ENCODE data around the gene TTC23L.
"Not testable (repeated sequence)": the region's sequence is repeated elsewhere in the genome, so short reads cannot be mapped to it uniquely, and the experiment has no call there.

Gene TTC23L, protein sequence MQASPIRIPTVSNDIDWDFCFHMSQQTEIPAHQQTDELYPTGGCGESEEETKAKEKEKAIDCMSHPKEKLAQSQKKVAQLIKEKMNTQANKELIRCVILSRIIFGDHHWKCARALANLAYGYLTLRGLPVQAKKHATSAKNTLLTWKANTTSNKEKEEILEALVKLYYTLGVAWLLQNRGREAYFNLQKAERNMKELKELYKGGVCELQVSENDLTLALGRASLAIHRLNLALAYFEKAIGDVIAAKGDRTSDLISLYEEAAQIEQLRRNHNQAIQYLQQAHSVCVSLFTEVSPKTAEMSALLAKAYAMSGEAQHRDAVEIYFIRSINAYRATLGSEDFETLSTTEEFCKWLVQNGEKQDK

DNA sequence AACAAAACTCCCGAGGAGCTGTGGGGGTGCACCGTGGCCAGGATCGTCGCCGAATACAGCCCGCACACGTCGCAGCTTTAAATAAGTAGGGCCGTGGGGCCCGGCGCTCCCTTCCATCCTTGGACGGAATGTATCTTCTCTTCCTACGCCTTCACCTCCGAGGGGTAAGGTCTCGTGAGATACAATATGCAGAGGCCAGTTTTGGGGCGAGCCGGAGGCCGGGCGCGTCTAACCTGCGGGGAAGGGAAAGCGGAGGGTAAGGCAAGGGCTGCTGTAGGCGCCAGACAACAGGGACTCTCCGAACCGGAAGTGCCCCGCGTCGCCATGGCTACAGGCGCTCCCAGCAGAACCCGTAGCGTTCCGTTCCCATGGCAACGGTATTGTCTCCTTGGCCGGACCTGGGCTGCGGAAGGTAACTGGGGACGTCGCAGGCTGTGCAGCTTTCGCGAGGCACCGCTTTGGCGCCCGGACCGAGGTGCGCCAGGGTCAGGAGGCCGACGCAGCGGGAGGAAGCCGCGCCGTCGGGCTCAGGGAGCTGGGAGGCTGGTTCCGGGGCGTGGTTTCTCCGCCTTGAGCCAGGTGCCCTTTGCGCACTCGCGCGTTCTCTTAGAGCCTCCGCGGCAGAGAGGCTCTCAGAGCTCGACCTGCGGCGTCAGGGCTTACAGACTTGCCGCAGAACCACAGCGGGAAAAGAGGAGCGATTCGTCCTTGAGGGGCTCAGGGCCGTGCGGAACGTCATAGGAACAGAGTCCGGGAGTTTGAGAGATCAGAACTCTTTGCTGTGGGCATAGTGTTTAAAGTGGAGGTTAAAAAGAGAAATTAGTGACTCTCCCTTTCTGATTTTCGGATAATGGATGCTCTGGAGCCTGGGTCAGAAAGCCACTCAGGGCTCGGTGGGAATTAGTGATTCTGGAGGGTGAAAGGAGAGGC is at the start of gene TTC23L:
Gene TTC23L (plus strand): TSS at position 380 of the 930 bp plus-strand sequence. CDS start 1,508 bp downstream, outside the sequence.
- in situ Hi-C loops (cut with MboI; ENCODE audit: low sequenced_read_pairs): no loop called here

DNA sequence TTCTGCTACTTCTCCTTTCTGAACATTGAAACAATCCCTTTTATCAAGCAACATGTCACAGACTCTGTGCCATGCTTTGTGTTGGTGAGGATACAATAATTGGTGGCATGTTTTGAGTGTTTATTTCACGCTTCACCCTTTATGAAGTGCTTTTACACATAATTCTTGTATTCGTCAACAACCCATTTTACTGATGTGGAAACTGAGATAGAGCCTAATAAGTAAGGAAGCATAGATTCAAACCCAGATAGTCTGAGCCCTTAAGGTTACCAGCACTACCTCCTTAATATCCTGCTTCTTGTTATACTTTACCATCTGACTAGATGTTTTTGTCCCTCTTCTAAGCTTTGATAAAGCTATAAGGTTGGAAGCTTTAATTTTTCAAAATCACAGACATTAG is 49.3 kb upstream of the TTC23L start:
- in situ Hi-C loops (cut with MboI; ENCODE audit: low sequenced_read_pairs): no loop called here

DNA sequence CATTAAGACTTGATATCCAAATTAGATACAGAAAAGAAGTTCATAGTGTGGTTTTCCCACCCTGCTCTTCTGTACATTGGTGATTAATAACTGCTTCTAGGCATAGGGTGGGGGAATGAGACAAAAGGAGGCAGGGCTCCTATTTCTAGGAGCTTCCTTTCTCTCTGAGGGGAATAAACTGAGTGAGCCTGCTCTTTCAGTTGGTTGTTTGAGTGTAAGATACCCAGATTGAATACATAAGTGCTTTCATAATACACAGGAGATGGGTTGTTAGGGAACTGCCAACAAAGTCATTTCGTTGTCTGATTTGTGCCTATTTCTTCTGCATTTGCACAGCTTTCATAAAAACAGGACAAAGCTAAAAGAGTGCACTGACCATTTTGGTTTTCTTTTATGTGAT is 48.9 kb upstream of the TTC23L start:
- in situ Hi-C loops (cut with MboI; ENCODE audit: low sequenced_read_pairs): no loop called here

DNA sequence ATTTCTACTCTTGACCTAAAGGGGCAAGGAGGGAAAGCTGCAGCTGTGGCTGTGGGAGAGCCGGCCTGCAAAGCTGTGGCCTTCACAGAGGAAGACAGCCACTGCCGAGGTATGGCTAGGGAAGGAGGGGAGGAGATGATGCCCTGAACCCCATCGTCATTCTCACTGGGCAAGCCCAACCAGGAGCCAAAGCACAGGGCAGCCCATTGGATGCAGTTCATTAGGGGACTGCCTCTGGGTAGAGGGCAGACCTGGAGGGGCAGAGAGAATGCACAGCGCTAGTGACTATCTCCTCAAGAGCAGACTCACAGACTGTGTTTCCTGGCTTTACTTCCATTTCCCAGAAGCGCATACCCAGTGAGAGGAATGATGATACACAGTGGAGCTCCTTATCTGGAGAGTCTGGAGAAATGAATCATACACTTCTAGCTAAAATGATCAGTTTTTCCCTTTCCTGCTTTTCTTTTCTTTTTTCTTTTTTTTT is 47.2 kb upstream of the TTC23L start:
- in situ Hi-C loops (cut with MboI; ENCODE audit: low sequenced_read_pairs): no loop called here

DNA sequence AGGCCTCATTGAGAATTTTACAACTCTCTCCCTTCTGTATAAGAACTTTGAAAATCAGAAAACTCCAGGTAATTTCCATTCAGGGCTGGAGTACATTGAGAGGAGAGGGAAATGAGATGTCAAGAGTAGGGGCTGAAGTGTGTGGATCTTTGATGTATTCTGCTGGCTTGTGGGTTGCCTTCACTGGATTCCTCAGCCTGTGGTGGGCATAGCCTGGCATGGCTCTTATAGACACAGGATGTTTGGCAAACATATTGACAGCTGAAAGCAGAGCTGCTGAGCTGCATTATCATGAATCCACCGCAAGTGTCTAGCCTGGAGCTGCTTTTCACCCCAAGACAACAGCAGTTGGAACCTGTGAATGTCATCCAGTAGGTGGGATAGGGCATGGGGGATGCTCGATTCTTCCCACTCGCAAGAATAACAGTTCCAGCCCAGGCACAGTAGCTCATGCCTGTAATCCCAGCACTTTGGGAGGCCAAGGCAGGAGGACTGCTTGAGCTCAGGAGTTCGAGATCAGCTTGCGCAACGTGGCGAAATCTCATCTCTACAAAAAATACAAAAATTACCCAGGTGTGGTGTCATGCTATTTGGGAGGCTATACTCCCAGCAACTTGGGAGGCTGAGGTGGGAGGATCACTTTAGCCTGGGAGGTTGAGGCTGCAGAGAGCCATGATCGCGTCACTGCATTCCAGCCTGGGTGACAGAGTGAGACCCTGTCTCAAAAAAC is 36.0 kb upstream of the TTC23L start:
- in situ Hi-C loops (cut with MboI; ENCODE audit: low sequenced_read_pairs): no loop called here

DNA sequence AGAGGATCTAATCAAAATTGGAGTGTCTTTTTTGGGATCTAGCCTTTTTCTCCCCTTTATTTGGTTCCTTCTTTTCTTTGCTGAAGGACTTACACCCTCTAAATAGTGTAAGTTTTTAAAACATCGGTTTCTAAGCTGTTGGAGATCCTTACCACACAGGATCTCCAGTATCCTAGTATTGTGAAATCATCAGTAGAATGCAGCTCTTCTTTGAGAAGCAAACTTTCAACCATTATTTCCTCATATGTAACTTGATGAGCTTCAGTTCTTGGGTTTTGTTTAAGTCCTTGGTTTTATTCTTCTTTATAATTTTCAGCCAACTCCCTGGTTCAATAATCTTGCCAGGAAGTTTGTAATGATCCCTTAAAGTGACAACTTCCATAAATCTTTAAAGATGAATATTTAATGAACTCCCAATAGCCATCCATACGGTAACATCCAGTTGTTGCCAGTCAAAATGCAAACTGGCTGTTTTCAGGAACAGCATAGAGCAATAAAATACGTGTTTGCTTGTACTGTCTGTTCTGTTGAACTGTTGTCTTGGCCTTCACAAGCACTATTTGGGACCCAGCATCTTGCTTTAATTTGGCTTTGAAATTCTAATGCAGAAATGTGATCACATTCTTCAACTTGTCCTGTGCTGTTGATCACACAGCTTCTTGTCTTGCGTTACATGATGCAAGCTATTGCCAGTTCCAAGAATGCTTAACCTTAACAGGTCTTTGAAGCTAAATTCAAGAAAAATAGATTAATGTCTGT is 34.8 kb upstream of the TTC23L start:
- in situ Hi-C loops (cut with MboI; ENCODE audit: low sequenced_read_pairs): no loop called here

DNA sequence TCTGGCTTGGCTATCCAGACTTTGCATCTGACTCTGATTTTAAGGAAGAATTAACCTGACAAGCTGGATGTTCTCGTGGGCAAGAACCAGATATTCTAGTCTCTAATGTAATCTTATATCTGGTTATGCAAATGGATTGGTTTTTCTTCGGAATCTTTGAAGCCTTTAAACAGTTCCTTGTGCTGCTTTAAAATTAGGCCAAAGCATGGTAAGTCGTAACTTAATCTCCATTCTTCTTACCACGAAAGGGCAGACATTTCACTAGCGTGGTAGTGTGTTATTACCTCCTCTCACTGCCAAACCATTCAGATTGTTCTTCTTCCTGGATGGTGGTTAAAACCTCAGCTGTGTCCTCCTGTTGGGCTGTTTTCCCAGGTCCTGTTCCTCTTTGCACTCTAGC is 34.1 kb upstream of the TTC23L start:
- in situ Hi-C loops (cut with MboI; ENCODE audit: low sequenced_read_pairs): no loop called here

DNA sequence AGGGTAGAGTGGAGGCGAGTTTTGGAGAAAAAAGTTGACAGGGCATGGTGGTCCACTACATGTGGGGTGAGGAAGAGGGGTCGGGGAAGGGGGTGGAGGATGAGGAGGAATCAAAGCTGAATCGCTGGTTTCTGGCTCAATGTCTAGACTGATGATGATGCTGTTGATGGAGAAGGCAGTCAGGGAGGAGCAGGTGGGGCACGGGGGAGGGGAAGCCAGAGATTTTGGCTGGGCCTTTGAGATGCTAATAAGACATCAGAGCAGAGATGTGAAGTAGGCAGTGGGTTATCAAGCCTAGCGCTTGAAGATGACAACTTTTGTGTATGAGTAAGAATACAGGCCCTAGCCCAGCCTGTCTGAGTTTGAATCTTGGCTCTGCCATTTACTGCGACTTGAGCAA is 32.4 kb upstream of the TTC23L start:
- in situ Hi-C loops (cut with MboI; ENCODE audit: low sequenced_read_pairs): no loop called here

DNA sequence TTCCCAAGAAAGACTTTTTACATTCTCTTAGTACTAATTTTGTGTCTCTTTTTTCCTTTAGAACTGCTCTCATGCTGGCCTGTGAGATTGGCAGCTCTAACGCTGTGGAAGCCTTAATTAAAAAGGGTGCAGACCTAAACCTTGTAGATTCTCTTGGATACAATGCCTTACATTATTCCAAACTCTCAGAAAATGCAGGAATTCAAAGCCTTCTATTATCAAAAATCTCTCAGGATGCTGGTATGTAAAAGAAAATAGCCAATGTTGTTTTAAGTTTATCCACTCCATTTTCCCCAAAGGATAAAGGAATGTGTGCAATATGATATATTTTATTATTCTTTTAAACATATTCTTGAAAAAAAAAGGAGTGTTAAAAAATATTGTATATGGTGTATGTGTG is 27.3 kb upstream of the TTC23L start:
- in situ Hi-C loops (cut with MboI; ENCODE audit: low sequenced_read_pairs): no loop called here

DNA sequence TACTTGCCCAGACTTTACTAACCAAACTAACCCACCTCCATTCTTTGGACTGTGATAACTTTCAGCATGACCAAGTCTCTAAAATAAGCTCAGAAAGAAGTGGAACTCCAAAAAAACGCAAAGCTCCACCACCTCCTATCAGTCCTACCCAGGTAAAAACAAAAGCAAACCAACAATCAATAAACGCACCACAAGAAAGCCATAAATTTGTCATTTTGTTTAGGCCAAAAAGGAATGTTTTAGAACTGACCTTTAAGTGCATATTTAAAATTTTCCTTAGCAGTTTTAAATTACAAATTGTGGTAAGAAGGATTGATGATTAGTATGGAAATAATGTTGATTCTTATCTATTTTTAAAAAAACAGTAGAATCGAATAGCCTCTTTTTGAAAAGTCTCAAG is 25.5 kb upstream of the TTC23L start:
- in situ Hi-C loops (cut with MboI; ENCODE audit: low sequenced_read_pairs): no loop called here

DNA sequence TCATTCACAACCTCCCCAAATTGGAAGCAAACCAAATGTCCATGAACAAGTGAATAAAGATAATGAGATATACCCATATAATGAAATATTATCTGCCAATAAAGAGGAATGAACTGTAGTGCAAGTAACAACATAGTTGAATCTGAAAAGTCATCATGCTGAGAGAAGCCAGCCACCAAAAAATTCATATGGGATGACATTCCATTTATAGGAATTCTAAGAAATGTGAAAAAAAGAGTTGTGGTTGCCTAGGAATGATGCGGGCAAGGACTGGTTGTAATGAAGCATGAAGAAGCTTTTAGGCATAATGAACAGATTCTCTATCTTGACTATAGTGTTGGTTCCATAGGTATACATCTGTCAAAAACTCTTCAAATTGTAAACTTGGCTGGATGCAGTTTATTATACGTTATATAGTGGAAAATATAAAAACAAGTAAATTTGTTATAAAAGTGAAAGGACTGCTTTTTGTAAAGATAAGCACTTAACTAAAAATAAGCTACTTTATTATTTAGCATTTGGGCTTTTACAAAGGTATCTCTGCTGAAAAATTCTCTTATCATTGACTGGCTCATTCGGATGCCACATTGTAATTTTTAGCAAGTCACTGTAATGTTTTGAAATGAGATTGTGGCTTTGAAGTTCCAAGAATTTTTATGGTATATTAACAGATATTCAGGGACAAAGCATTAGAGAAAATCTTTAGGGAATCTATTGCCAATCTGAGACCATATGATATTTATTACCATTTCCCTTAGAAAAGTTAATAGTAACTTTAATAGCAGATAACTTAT is 21.2 kb upstream of the TTC23L start:
- in situ Hi-C loops (cut with MboI; ENCODE audit: low sequenced_read_pairs): no loop called here

DNA sequence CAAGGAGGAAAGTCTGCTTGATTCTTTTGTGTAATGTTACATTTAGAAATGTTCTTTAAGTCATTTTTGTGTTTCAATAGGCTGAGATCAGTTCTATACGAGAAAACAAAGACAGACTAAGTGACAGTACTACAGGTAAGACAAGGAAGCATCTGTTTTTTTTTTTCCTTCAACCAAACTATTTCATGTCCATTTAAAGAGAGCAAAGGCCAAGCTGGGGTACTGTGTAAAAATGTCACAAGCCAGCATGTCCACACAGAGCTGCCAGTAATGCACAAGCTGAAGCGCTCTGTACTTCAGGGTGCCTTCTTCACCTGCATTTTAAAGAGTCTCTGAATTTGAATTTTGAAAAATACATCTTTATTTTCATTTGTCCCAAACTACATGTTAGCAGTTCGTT is 20.2 kb upstream of the TTC23L start:
- in situ Hi-C loops (cut with MboI; ENCODE audit: low sequenced_read_pairs): no loop called here

DNA sequence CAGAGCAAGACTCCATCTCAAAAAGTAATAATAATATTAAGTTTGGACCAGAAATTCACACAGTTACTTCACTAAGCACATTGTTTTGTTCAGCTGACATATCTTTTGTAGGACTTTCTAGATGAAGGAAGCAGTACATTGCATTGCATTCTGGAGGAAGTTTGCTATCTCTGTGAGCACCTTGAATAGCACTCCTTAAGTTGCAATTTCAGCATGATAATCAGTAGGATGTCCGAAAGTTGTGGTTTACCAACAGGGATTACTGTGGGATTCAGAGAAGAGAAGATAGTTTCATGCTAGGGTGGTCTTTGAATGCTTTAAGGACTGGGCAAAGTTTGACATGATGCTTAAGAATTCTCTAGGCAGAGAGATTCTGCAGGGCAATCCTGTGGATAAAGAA is 18.4 kb upstream of the TTC23L start:
- in situ Hi-C loops (cut with MboI; ENCODE audit: low sequenced_read_pairs): no loop called here

DNA sequence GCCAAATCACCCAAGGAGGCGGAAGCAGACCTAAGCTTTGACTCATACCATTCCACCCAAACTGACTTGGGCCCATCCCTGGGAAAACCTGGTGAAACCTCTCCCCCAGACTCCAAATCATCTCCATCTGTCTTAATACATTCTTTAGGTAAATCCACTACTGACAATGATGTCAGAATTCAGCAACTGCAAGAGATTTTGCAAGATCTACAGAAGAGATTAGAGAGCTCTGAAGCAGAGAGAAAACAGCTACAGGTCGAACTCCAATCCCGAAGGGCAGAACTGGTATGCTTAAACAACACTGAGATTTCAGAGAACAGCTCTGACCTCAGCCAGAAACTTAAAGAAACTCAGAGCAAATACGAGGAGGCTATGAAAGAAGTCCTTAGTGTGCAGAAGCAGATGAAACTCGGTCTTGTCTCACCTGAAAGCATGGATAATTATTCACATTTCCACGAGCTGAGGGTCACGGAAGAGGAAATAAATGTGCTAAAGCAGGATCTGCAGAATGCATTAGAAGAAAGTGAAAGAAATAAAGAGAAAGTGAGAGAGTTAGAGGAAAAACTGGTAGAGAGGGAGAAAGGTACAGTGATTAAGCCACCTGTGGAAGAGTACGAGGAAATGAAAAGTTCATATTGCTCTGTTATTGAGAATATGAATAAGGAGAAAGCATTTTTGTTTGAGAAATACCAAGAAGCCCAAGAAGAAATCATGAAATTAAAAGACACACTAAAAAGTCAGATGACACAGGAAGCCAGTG is 15.8 kb upstream of the TTC23L start:
- in situ Hi-C loops (cut with MboI; ENCODE audit: low sequenced_read_pairs): no loop called here

DNA sequence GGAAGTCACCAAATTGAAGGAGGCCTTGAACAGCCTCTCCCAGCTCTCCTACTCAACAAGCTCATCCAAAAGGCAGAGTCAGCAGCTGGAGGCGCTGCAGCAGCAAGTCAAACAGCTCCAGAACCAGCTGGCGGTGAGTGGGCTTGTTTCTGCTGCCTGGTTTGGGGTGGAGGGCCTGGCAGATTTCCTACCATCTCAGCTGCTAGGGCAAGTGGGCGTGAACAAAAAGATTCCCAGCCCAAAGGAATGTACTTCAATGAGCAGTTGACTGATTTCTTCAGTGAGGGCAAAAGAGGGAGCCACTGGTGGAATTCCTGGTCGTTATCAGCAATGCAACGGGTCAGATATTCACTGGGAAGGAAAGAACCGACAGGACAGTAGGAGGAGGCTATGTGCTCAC is 12.6 kb upstream of the TTC23L start:
- in situ Hi-C loops (cut with MboI; ENCODE audit: low sequenced_read_pairs): no loop called here

DNA sequence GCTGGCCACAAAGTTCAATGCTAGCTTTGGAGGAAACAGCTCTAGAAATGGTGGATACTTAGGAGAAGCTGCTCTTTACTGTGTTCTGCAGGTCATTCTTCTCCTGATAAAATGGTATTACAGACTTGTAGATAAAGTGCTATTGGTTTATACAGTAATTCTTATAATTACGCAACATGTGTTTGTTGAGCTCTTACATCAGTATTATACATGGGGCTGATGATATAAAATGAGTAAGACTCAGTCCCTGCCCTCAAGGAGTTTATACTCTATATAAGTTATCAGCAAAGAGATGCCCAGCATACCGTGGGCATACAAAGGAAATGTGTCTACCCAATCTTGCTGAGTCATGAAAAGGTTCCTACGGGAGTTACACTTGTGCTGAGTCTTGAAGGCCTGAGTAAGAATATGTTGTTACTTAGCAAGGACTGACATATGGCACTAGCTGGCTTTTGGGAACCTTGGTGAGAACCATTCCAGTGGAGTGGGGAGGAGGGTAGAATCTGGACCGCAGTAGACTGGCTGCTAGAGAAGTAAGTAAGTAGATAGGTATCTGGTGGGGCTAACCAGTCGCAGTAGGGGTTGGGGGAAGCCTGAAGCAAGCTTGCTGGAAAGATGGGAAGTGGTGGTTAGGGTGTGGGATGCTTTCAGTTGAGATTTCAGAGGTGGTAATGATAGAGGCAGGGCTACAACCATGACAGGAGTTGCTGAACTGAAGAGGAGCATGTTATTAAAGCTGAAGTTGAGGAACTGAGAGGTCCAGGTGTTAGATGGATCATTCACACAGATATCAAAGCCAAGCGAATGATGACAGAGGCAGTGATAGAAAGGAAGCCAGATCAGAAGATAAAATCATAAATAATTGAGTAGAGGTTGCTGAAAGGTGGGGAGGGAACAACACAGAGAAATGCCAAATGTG is 11.1 kb upstream of the TTC23L start:
- in situ Hi-C loops (cut with MboI; ENCODE audit: low sequenced_read_pairs): no loop called here

DNA sequence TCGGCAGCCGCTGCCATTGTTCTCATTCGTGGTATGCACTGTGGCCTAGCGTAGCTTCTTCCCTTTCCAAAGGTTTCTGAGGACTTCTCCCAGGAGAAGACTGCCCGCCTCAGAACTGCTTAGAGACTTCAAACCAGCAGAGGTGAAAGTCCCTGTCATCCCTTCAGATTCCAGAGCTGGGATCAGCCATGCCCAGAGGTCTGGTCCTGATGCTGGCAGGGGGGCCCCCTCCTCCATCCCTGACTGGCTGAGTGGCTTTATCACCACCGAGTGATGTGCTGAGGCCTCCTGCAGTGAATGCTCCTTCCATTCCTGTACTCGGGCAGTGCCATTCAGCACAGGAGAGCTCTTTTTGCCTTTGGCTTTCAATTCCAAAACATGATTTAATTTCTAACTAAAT is 8.1 kb upstream of the TTC23L start:
- in situ Hi-C loops (cut with MboI; ENCODE audit: low sequenced_read_pairs): not testable (repeated sequence)

DNA sequence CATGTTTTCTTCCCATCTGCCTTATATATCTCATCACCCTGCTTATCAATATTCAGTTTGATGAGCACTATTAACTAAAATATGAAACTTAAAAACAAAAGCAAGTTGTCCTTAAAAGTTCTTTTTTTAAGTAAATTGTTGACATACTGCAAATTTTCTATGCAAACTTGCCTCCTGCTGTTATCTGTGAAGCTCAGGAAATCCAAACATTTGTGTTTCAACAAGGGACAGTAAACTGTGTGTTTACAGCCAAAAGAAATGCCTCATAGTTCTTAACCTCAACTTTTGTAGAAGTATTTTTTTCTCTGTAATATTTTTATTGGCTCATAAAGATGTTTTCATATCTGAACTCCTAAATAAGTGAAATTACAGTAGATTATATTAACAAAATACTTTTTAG is 7.7 kb upstream of the TTC23L start:
- in situ Hi-C loops (cut with MboI; ENCODE audit: low sequenced_read_pairs): no loop called here
